HepG2 (cell line): ENCODE results near the gene UNCX. TPM values are rescaled to one million over a fixed set of nuclear protein-coding genes. Genes with fewer than 3 reads are reported as not detected.

Experiments used
- ATAC-seq: fragments of 200-7000 bp; cut with Tn5 transposase; 3 replicates; pipeline ENCODE4 v1.9.1; 2020; ENCODE audit warnings: mild to moderate bottlenecking, moderate library complexity
- BruUV-seq: library from RNA; stranded (reverse); fragments of 400-500 nt; replicated peaks from 2 replicates; lab custom pipeline; 2021; lab: Mats Ljungman, UMichigan
- CTCF ChIA-PET: fragments of 300-600 bp; formaldehyde crosslinking; extraction: SDS; loops from one replicate; lab custom pipeline; 2021; ENCODE audit warnings: low total read pairs, inconsistent platforms, low intra/inter-chr PET ratio; lab: Yijun Ruan, JAX
- POLR2A ChIA-PET: fragments of 350-600 bp; sonication (Branson Sonifier 250); formaldehyde crosslinking; loops from one replicate; lab custom pipeline; 2020; ENCODE audit warnings: antibody characterized with exemption, inconsistent platforms; lab: Yijun Ruan, JAX
- DNase-seq: peaks from one replicate; pipeline ENCODE4 v3.0.0-alpha.2; 2015; ENCODE audit warnings: low spot score
- FAIRE-seq: peaks from 3 replicates; lab custom pipeline; 2011; peaks lifted over from hg19 to GRCh38; lab: Jason Lieb, UNC
- H2AFZ ChIP-seq: one replicate; pipeline ENCODE4 v1.6.1; 2011; ENCODE audit warnings: low read length, inconsistent platforms
- H3K27ac ChIP-seq: fragments of 300-600 bp; 3 replicates; pipeline ENCODE4 v1.8.0; 2011; ENCODE audit warnings: mixed run types, mild to moderate bottlenecking, mixed read lengths, low read length, inconsistent platforms; ENCODE audit not compliant: insufficient read depth; ENCODE audit errors: extremely low read length
- H3K27me3 ChIP-seq, 2 experiments: fragments of 200-600 bp in 1 of 2; 2 replicates in 1 of 2; 3 replicates in 1 of 2; pipeline versions ENCODE4 v1.6.0 to v1.8.0; 2011; ENCODE audit warnings: low read length in 2 of 2, mild to moderate bottlenecking in 2 of 2, moderate library complexity in 2 of 2, inconsistent platforms in 1 of 2; ENCODE audit not compliant: insufficient read depth in 2 of 2, control insufficient read depth in 1 of 2
- H3K36me3 ChIP-seq, 2 experiments: fragments of 200-600 bp in 1 of 2; replicated peaks in 1 of 2; 2 replicates in 1 of 2; 3 replicates in 1 of 2; pipeline versions ENCODE4 v1.5.1 to v1.8.0; 2011; ENCODE audit warnings: low read length in 2 of 2, inconsistent platforms in 1 of 2; ENCODE audit not compliant: insufficient read depth in 2 of 2, control insufficient read depth in 1 of 2
- H3K4me1 ChIP-seq: 2 replicates; pipeline ENCODE4 v1.5.1; 2012; ENCODE audit warnings: low read length, inconsistent platforms; ENCODE audit not compliant: insufficient read depth
- H3K4me2 ChIP-seq: 2 replicates; pipeline ENCODE4 v1.6.0; 2011; ENCODE audit warnings: low read depth, low read length, inconsistent platforms
- H3K4me3 ChIP-seq, 3 experiments: fragments of 200-600 bp in 1 of 3; sonication (generic), shearing (Covaris generic) in 1 of 3; replicated peaks in 1 of 3; 2 replicates each; pipeline ENCODE4 v1.5.1; 2011 to 2016; ENCODE audit warnings: low read length in 3 of 3, inconsistent platforms in 2 of 3, low read depth in 2 of 3, mild to moderate bottlenecking in 2 of 3, control low read depth in 1 of 3, mixed read lengths in 1 of 3; ENCODE audit not compliant: insufficient read depth in 1 of 3
- H3K79me2 ChIP-seq: one replicate; pipeline ENCODE4 v1.6.1; 2011; ENCODE audit warnings: low read length, inconsistent platforms; ENCODE audit not compliant: insufficient read depth
- H3K9ac ChIP-seq: 2 replicates; pipeline ENCODE4 v1.6.0; 2011; ENCODE audit warnings: mild to moderate bottlenecking, low read depth, low read length, inconsistent platforms; ENCODE audit not compliant: insufficient read depth
- H3K9me3 ChIP-seq: 2 replicates; pipeline ENCODE4 v1.5.1; 2012; ENCODE audit warnings: mild to moderate bottlenecking, low read length
- H4K20me1 ChIP-seq: 2 replicates; pipeline ENCODE4 v1.6.0; 2011; ENCODE audit warnings: inconsistent platforms, mild to moderate bottlenecking, low read length, moderate library complexity; ENCODE audit not compliant: insufficient read depth
- BHLHE40 ChIP-seq: IDR thresholded peaks from 2 replicates; pipeline ENCODE4 v1.6.1; 2011; ENCODE audit warnings: low read length, improper control_type of control experiment
- E2F1 ChIP-seq: sonication (generic); formaldehyde crosslinking; IDR thresholded peaks from 2 replicates; pipeline ENCODE4 v1.5.0; 2020; ENCODE audit warnings: missing genetic modification reagents
- FOXO4 ChIP-seq: sonication (generic); formaldehyde crosslinking; conservative IDR thresholded peaks from 2 replicates; pipeline ENCODE4 v1.8.1; 2023; ENCODE audit warnings: missing genetic modification reagents
- HDAC1 ChIP-seq: sonication (generic); formaldehyde crosslinking; IDR thresholded peaks from 2 replicates; pipeline ENCODE4 v1.5.1; 2020; ENCODE audit warnings: mild to moderate bottlenecking, missing genetic modification reagents
- HMGA1 ChIP-seq: sonication (generic); formaldehyde crosslinking; conservative IDR thresholded peaks from 2 replicates; pipeline ENCODE4 v1.4.0; 2020; ENCODE audit warnings: missing genetic modification reagents
- KMT2B ChIP-seq: IDR thresholded peaks from 2 replicates; pipeline ENCODE4 v1.6.1; 2016; ENCODE audit warnings: missing genetic modification reagents, missing compliant biosample characterization
- MAFF ChIP-seq: IDR thresholded peaks from 2 replicates; pipeline ENCODE4 v1.6.1; 2011; ENCODE audit warnings: low read depth, low read length, improper control_type of control experiment
- PREB ChIP-seq: sonication (generic); formaldehyde crosslinking; IDR thresholded peaks from 2 replicates; pipeline ENCODE4 v1.4.0; 2020; ENCODE audit warnings: missing genetic modification reagents
- STAT6 ChIP-seq: sonication (generic); formaldehyde crosslinking; IDR thresholded peaks from 2 replicates; pipeline ENCODE4 v1.4.0; 2020; ENCODE audit warnings: missing genetic modification reagents, mild to moderate bottlenecking, borderline replicate concordance
- TARDBP ChIP-seq: sonication (generic); formaldehyde crosslinking; IDR thresholded peaks from 2 replicates; pipeline ENCODE4 v1.8.0; 2022; ENCODE audit warnings: mild to moderate bottlenecking, missing genetic modification reagents
- TCF7L2 ChIP-seq: IDR thresholded peaks from 2 replicates; pipeline ENCODE4 v1.6.1; 2011; ENCODE audit warnings: mild to moderate bottlenecking, low read depth, low read length, moderate library complexity
- TMF1 ChIP-seq: sonication (generic); formaldehyde crosslinking; IDR thresholded peaks from 2 replicates; pipeline ENCODE4 v1.8.1; 2022; ENCODE audit warnings: low read depth, missing genetic modification reagents
- ZBTB37 ChIP-seq: sonication (generic); formaldehyde crosslinking; IDR thresholded peaks from 2 replicates; pipeline ENCODE4 v1.4.0; 2020; ENCODE audit warnings: mild to moderate bottlenecking, missing genetic modification reagents
- ZBTB38 ChIP-seq: sonication (generic); formaldehyde crosslinking; IDR thresholded peaks from 2 replicates; pipeline ENCODE4 v1.5.1; 2020; ENCODE audit warnings: mild to moderate bottlenecking, missing genetic modification reagents
- ZFP37 ChIP-seq: sonication (generic); formaldehyde crosslinking; IDR thresholded peaks from 2 replicates; pipeline ENCODE4 v1.4.0; 2020; ENCODE audit warnings: missing genetic modification reagents, borderline replicate concordance
- ZNF329 ChIP-seq: sonication (generic); formaldehyde crosslinking; IDR thresholded peaks from 2 replicates; pipeline ENCODE4 v1.9.0; 2021; ENCODE audit warnings: low read depth, mild to moderate bottlenecking, missing genetic modification reagents
- ZNF83 ChIP-seq: sonication (generic); formaldehyde crosslinking; IDR thresholded peaks from 2 replicates; pipeline ENCODE4 v1.4.0; 2020; ENCODE audit warnings: missing genetic modification reagents, mild to moderate bottlenecking, borderline replicate concordance
- WGBS: methylation state at CpG from one replicate; pipeline ENCODE4 v1.1.6; 2017; ENCODE audit warnings: low lambda C conversion rate; 5-methylcytosine and 5-hydroxymethylcytosine counted together
- in situ Hi-C: cut with HindIII; loops from 2 replicates; pipeline ENCODE4 v1.10.0; 2017; ENCODE audit warnings: low pct_unique_long_range_greater_than_20kb; ENCODE audit not compliant: extremely low pct_ligation_motif_present
- intact Hi-C: fragments of 100-400 bp; cut with micrococcal nuclease; formaldehyde crosslinking; loops from one replicate; pipeline ENCODE4 v1.10.0; 2022; ENCODE audit not compliant: unreplicated experiment
- polyA plus RNA-seq, 8 experiments: library from polyadenylated mRNA; depleted of rRNA in 3 of 8; stranded (reverse) in 7 of 8; unstranded in 1 of 8; fragments of >200 nt; fragmentation: Illumina TruSeq in 4 of 8; extraction: Trizol in 4 of 8; gene quantifications; 2 replicates each; pipeline versions ENCODE4 v1.2.1 to v1.2.3, GENCODE V29; 2011 to 2016; ENCODE audit warnings: low read depth in 4 of 8, missing spikeins in 1 of 8, mixed read lengths in 1 of 8; ENCODE audit not compliant: insufficient read depth in 1 of 8
- total RNA-seq, 5 experiments: library from RNA; depleted of rRNA; stranded (reverse); fragments of >200 nt; fragmentation: Illumina TruSeq; extraction: Trizol; gene quantifications; 2 replicates each; pipeline ENCODE4 v1.2.3, GENCODE V29; 2016; ENCODE audit warnings: low read depth in 1 of 5

UNCX gene
- total and polyA plus RNA-seq, 2 of the 13 experiments (the other 11 are each of a cell fraction or from before 2014, with no cell fraction given) = not detected

- ChIA-PET POLR2A (no interaction called here), CTCF (interaction anchor here (2.0 to 2.5 kb wide), 3 partner anchors 187 to 249 kb away, joined by 9 to 33 read pairs (median 13); no protein-coding TSS in a partner anchor)
- intact Hi-C loops (loop anchor here (5.0 kb wide), 1 partner anchor 187 kb away; no protein-coding TSS in a partner anchor), in situ Hi-C loops (loop anchor here (10.0 kb wide), 1 partner anchor 170 kb away; no protein-coding TSS in a partner anchor)
- DNase-seq = no peak
- ATAC-seq = no peak
- no peak for FAIRE-seq
- Histone ChIP-seq H3K9ac (no peak overlapping the region), H3K27me3 (peaks cover 12 to 89% of the 10 kb centered on the region in 2 experiments), H3K4me3 (no peak overlapping the region), H3K9me3 (no peaks in the 10 kb centered on the region), H3K36me3 (no peaks in the 10 kb centered on the region), H3K4me2 (no peak overlapping the region), H4K20me1 (no peaks in the 10 kb centered on the region), H3K4me1 (no peaks in the 10 kb centered on the region), H2AFZ (no peak overlapping the region), H3K79me2 (no peaks in the 10 kb centered on the region), H3K27ac (no peak overlapping the region)
- no TSS peak for BruUV-seq
- WGBS = 7% methylated on average over 11 of the region's 11 CpGs
- TF ChIP-seq MAFF (no peak), PREB (CRISPR knock-in tag) (no peak), HDAC1 (no peak), E2F1 (CRISPR knock-in tag) (no peak), FOXO4 (CRISPR knock-in tag) (no peak), ZNF83 (CRISPR knock-in tag) (no peak), TMF1 (CRISPR knock-in tag) (no peak), BHLHE40 (no peak), ZBTB37 (no peak), TCF7L2 (no peak), ZFP37 (no peak), TARDBP (CRISPR knock-in tag) (no peak), ZNF329 (CRISPR knock-in tag) (no peak), KMT2B (CRISPR knock-in tag) (no peak), STAT6 (CRISPR knock-in tag) (no peak), ZBTB38 (no peak), HMGA1 (no peak)
Measured at GRCh38 chr7:1225030-1225429, 7.6 kb upstream of the UNCX start.
